A549 (cell line): ENCODE measurements around the gene ARAP3.

Source experiments
- CEBPB ChIP-seq, 2 experiments: fragments of >200 bp in 1 of 2; sonication (Bioruptor Twin) in 1 of 2; formaldehyde crosslinking in 1 of 2; IDR thresholded peaks; 2 replicates each; pipeline ENCODE4 v1.6.1; 2012 to 2016
- CHD4 ChIP-seq: fragments of 200-600 bp; sonication (generic); IDR thresholded peaks from 2 replicates; pipeline ENCODE4 v1.6.1; 2016; ENCODE audit warnings: antibody characterized with exemption, mild to moderate bottlenecking, borderline replicate concordance
- POLR2A ChIP-seq: IDR thresholded peaks from 2 replicates; pipeline ENCODE4 v1.6.1; 2012; ENCODE audit warnings: mild to moderate bottlenecking, low read length
- TF ChIP-seq, protein P1 (sequence below): fragments of >200 bp; sonication (Bioruptor Twin); formaldehyde crosslinking; IDR thresholded peaks from 3 replicates; pipeline ENCODE4 v1.5.1; 2016

GRCh38 chr5:141655020-141655419, 27.0 kb downstream of the ARAP3 start:
- TF ChIP-seq CHD4 (no peak), CEBPB (IDR thresholded peaks at IDR 0.05) (no peak), POLR2A (no peak)
- TF ChIP-seq, protein P1, sequence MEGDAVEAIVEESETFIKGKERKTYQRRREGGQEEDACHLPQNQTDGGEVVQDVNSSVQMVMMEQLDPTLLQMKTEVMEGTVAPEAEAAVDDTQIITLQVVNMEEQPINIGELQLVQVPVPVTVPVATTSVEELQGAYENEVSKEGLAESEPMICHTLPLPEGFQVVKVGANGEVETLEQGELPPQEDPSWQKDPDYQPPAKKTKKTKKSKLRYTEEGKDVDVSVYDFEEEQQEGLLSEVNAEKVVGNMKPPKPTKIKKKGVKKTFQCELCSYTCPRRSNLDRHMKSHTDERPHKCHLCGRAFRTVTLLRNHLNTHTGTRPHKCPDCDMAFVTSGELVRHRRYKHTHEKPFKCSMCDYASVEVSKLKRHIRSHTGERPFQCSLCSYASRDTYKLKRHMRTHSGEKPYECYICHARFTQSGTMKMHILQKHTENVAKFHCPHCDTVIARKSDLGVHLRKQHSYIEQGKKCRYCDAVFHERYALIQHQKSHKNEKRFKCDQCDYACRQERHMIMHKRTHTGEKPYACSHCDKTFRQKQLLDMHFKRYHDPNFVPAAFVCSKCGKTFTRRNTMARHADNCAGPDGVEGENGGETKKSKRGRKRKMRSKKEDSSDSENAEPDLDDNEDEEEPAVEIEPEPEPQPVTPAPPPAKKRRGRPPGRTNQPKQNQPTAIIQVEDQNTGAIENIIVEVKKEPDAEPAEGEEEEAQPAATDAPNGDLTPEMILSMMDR = no peak
